Stomach (tissue), 4 donors: ENCODE data around the gene CHD9.

Experiments used
- EP300 ChIP-seq: sonication (generic); formaldehyde crosslinking; IDR thresholded peaks from one replicate; pipeline ENCODE4 v1.6.1; 2017; ENCODE audit warnings: antibody characterized with exemption
- POLR2AphosphoS5 ChIP-seq, 3 donors: sonication (generic); formaldehyde crosslinking; IDR thresholded peaks; one replicate each; pipeline ENCODE4 v1.6.1; 2016; ENCODE audit warnings: antibody characterized with exemption in 3 of 3
- TF ChIP-seq, protein P1 (sequence below), 7 experiments: fragments of 450-650 bp in 4 of 7; fragments of 200-600 bp in 3 of 7; sonication (generic) in 3 of 7; IDR thresholded peaks; one replicate each; pipeline ENCODE4 v1.5.1; 2016 to 2019; ENCODE audit warnings: antibody characterized with exemption in 7 of 7, control low read depth in 2 of 7, mild to moderate bottlenecking in 1 of 7

DNA sequence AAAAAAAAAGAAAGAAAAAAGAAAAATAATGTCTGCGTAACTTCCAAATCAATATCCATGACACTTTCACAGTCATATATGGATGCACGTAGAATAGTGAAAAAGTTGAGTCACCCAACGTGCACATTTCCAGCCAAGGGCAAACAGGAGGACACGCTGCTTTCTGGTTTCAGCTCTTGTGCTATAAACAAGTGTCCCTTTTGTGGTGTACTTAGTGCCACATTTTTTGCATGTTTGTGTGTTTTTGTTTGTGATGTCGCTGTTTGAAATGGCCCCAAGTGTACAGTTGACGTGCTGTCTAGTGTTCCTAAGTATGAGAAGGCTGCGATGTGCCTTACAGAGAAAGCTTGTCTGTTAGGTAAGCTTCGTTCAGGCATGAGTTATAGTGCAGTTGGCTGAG, 2.9 kb downstream of the CHD9 start:
- TF ChIP-seq POLR2AphosphoS5 (IDR thresholded peaks at IDR 0.05) (no peak), EP300 (no peak)
- TF ChIP-seq, protein P1, sequence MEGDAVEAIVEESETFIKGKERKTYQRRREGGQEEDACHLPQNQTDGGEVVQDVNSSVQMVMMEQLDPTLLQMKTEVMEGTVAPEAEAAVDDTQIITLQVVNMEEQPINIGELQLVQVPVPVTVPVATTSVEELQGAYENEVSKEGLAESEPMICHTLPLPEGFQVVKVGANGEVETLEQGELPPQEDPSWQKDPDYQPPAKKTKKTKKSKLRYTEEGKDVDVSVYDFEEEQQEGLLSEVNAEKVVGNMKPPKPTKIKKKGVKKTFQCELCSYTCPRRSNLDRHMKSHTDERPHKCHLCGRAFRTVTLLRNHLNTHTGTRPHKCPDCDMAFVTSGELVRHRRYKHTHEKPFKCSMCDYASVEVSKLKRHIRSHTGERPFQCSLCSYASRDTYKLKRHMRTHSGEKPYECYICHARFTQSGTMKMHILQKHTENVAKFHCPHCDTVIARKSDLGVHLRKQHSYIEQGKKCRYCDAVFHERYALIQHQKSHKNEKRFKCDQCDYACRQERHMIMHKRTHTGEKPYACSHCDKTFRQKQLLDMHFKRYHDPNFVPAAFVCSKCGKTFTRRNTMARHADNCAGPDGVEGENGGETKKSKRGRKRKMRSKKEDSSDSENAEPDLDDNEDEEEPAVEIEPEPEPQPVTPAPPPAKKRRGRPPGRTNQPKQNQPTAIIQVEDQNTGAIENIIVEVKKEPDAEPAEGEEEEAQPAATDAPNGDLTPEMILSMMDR (IDR thresholded peaks at IDR 0.05), result no peak
